ENCODE measurements around the gene PPIG. TPM values are rescaled to one million over a fixed set of nuclear protein-coding genes. Genes with fewer than 3 reads are reported as not detected.
"Not testable (repeated sequence)": the region's sequence is repeated elsewhere in the genome, so short reads cannot be mapped to it uniquely, and the experiment has no call there.

The PPIG gene
- total and polyA plus RNA-seq, 2 donors (not counting 3 experiments of a cell fraction or from before 2014, with no cell fraction given), result 13.4 to 44.9 TPM

GRCh38 chr2:169613876-169614275 is 29.7 kb downstream of the PPIG start:
- no TSS peak for BruUV-seq (replicated peaks)

GRCh38 chr2:169615982-169616381 is 31.8 kb downstream of the PPIG start:
- H3K27ac ChIP-seq (ENCODE audit: insufficient read depth, low read depth, low read length); POLR2A ChIA-PET; H3K9me1 ChIP-seq (replicated peaks; ENCODE audit: control insufficient read depth, extremely low read depth, insufficient read depth, low read length); H3K27me3 ChIP-seq (ENCODE audit: control insufficient read depth in 2 of 2, insufficient read depth in 2 of 2, low read length in 2 of 2); H3K9ac ChIP-seq (replicated peaks; ENCODE audit: extremely low read depth, insufficient read depth, low read length); H3K4me1 ChIP-seq (ENCODE audit: control insufficient read depth, extremely low read depth, insufficient read depth, low read length); H2AFZ ChIP-seq (ENCODE audit: low read depth, low read length); H3K9me3 ChIP-seq (replicated peaks; ENCODE audit: control insufficient read depth, insufficient read depth, low read length); dilution Hi-C loops (cut with MboI; ENCODE audit: extremely low pct_ligation_motif_present, low sequenced_read_pairs); FAIRE-seq; intact Hi-C loops (cut with micrococcal nuclease); H3K4me2 ChIP-seq (ENCODE audit: insufficient read depth, low read length); H4K20me1 ChIP-seq (replicated peaks; ENCODE audit: control insufficient read depth, extremely low read depth, insufficient read depth, low read length); DNase-seq (ENCODE audit: low read depth, low spot score); BruUV-seq (replicated peaks); H3K4me3 ChIP-seq (replicated peaks in 1 of 3; ENCODE audit: insufficient read depth in 1 of 3, low read depth in 1 of 3, low read length in 3 of 3): not testable (repeated sequence)
- peaks cover 19% of the 10 kb centered on the region for H3K79me2 ChIP-seq (ENCODE audit: control insufficient read depth, insufficient read depth, low read length)
- CTCF ChIA-PET, result interaction anchor here (1.5 kb wide), 1 partner anchor 59 kb away, joined by 4 read pairs; no protein-coding TSS in a partner anchor
- peaks cover 2 to 12% of the 10 kb centered on the region in 2 experiments for H3K36me3 ChIP-seq (ENCODE audit: control insufficient read depth in 2 of 2, extremely low read depth in 1 of 2, insufficient read depth in 2 of 2, low read length in 2 of 2)

More at GRCh38 chr2:169613876-169614275, 29.7 kb downstream of the PPIG start:
- Histone ChIP-seq H3K36me3 (ENCODE audit: control insufficient read depth in 2 of 2, extremely low read depth in 1 of 2, insufficient read depth in 2 of 2, low read length in 2 of 2) (peaks cover 4 to 12% of the 10 kb centered on the region in 2 experiments), H3K27ac (ENCODE audit: insufficient read depth, low read depth, low read length) (no peak overlapping the region), H3K9me1 (replicated peaks; ENCODE audit: control insufficient read depth, extremely low read depth, insufficient read depth, low read length) (no peaks in the 10 kb centered on the region), H3K4me3 (replicated peaks in 1 of 3; ENCODE audit: insufficient read depth in 1 of 3, low read depth in 1 of 3, low read length in 3 of 3) (no peak overlapping the region), H2AFZ (ENCODE audit: low read depth, low read length) (no peak overlapping the region), H3K79me2 (ENCODE audit: control insufficient read depth, insufficient read depth, low read length) (peaks cover 17% of the 10 kb centered on the region), H3K4me1 (ENCODE audit: control insufficient read depth, extremely low read depth, insufficient read depth, low read length) (no peaks in the 10 kb centered on the region), H3K9ac (replicated peaks; ENCODE audit: extremely low read depth, insufficient read depth, low read length) (no peak overlapping the region), H4K20me1 (replicated peaks; ENCODE audit: control insufficient read depth, extremely low read depth, insufficient read depth, low read length) (no peaks in the 10 kb centered on the region), H3K4me2 (ENCODE audit: insufficient read depth, low read length) (no peak overlapping the region), H3K9me3 (replicated peaks; ENCODE audit: control insufficient read depth, insufficient read depth, low read length) (no peaks in the 10 kb centered on the region), H3K27me3 (ENCODE audit: control insufficient read depth in 2 of 2, insufficient read depth in 2 of 2, low read length in 2 of 2) (no peaks in the 10 kb centered on the region)
- POLR2A ChIA-PET, result no interaction called here
- intact Hi-C loops (cut with micrococcal nuclease), result no loop called here
- DNase-seq (ENCODE audit: low read depth, low spot score) (no peak), FAIRE-seq (no peak)
- dilution Hi-C loops (cut with MboI; ENCODE audit: extremely low pct_ligation_motif_present, low sequenced_read_pairs), result no loop called here
- no peak for TF ChIP-seq POLR2A (IDR thresholded peaks at IDR 0.05; ENCODE audit: low read depth, low read length)
- CTCF ChIA-PET, result no interaction called here

- peaks cover 17% of the 10 kb centered on the region for H3K79me2 ChIP-seq (ENCODE audit: control insufficient read depth, insufficient read depth, low read length)
- TF ChIP-seq FOS (IDR thresholded peaks at IDR 0.05; ENCODE audit: borderline replicate concordance, insufficient read depth, low read length) (no peak), EZH2 (IDR thresholded peaks at IDR 0.05; ENCODE audit: borderline replicate concordance, low read depth, low read length, severe bottlenecking) (no peak), GATA2 (IDR thresholded peaks at IDR 0.05; ENCODE audit: insufficient read depth, insufficient read length, low read depth, low read length) (no peak), CTCF (IDR thresholded peaks at IDR 0.05; ENCODE audit: extremely low read depth in 1 of 2, insufficient read depth in 1 of 2, low read depth in 1 of 2, low read length in 2 of 2) (no peak), POLR2AphosphoS5 (IDR thresholded peaks at IDR 0.05; ENCODE audit: insufficient read depth, low read depth, low read length) (no peak), MYC (IDR thresholded peaks at IDR 0.05; ENCODE audit: low read depth, low read length) (no peak), POLR2A (IDR thresholded peaks at IDR 0.05; ENCODE audit: low read depth, low read length) (no peak), JUN (IDR thresholded peaks at IDR 0.05; ENCODE audit: borderline replicate concordance, insufficient read depth, insufficient read length, low read depth) (no peak), MAX (IDR thresholded peaks at IDR 0.05; ENCODE audit: insufficient read depth, insufficient read length) (no peak)
- no peak overlapping the region for H3K4me3 ChIP-seq (replicated peaks in 1 of 3; ENCODE audit: insufficient read depth in 1 of 3, low read depth in 1 of 3, low read length in 3 of 3)
- ChIA-PET CTCF (no interaction called here), POLR2A (no interaction called here)
- H3K9me3 ChIP-seq (replicated peaks; ENCODE audit: control insufficient read depth, insufficient read depth, low read length), result no peaks in the 10 kb centered on the region
- DNase-seq (ENCODE audit: low read depth, low spot score) (no peak), FAIRE-seq (no peak)
- no peaks in the 10 kb centered on the region for H4K20me1 ChIP-seq (replicated peaks; ENCODE audit: control insufficient read depth, extremely low read depth, insufficient read depth, low read length)
- no peaks in the 10 kb centered on the region for H3K4me1 ChIP-seq (ENCODE audit: control insufficient read depth, extremely low read depth, insufficient read depth, low read length)
- peaks cover 0 to 8% of the 10 kb centered on the region in 2 experiments for H3K36me3 ChIP-seq (ENCODE audit: control insufficient read depth in 2 of 2, extremely low read depth in 1 of 2, insufficient read depth in 2 of 2, low read length in 2 of 2)
- no peaks in the 10 kb centered on the region for H3K27me3 ChIP-seq (ENCODE audit: control insufficient read depth in 2 of 2, insufficient read depth in 2 of 2, low read length in 2 of 2)
- H3K9ac ChIP-seq (replicated peaks; ENCODE audit: extremely low read depth, insufficient read depth, low read length), result no peak overlapping the region
- H2AFZ ChIP-seq (ENCODE audit: low read depth, low read length), result no peak overlapping the region
- H3K27ac ChIP-seq (ENCODE audit: insufficient read depth, low read depth, low read length), result no peak overlapping the region
- intact Hi-C loops (cut with micrococcal nuclease) (no loop called here), dilution Hi-C loops (cut with MboI; ENCODE audit: extremely low pct_ligation_motif_present, low sequenced_read_pairs) (no loop called here)
- H3K9me1 ChIP-seq (replicated peaks; ENCODE audit: control insufficient read depth, extremely low read depth, insufficient read depth, low read length), result no peaks in the 10 kb centered on the region
- no TSS peak for BruUV-seq (replicated peaks)
- H3K4me2 ChIP-seq (ENCODE audit: insufficient read depth, low read length), result no peak overlapping the region
Observed at GRCh38 chr2:169619946-169620345, 35.8 kb downstream of the PPIG start.
